ENCODE results near the gene PDE6B.

- TF ChIP-seq, protein P1, sequence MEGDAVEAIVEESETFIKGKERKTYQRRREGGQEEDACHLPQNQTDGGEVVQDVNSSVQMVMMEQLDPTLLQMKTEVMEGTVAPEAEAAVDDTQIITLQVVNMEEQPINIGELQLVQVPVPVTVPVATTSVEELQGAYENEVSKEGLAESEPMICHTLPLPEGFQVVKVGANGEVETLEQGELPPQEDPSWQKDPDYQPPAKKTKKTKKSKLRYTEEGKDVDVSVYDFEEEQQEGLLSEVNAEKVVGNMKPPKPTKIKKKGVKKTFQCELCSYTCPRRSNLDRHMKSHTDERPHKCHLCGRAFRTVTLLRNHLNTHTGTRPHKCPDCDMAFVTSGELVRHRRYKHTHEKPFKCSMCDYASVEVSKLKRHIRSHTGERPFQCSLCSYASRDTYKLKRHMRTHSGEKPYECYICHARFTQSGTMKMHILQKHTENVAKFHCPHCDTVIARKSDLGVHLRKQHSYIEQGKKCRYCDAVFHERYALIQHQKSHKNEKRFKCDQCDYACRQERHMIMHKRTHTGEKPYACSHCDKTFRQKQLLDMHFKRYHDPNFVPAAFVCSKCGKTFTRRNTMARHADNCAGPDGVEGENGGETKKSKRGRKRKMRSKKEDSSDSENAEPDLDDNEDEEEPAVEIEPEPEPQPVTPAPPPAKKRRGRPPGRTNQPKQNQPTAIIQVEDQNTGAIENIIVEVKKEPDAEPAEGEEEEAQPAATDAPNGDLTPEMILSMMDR (IDR thresholded peaks at IDR 0.05), result no peak
- TF ChIP-seq POLR2AphosphoS5 (IDR thresholded peaks at IDR 0.05) (no peak), POLR2A (IDR thresholded peaks at IDR 0.05) (no peak), EP300 (IDR thresholded peaks at IDR 0.05; ENCODE audit: low read depth) (no peak)
Observed at GRCh38 chr4:598925-599324, 26.4 kb upstream of the PDE6B start.
